Loucy (cell line): ENCODE data around the gene PTPMT1.

ENCODE experiments used
- H2AFZ ChIP-seq: fragments of 200-600 bp; sonication (generic); 2 replicates; pipeline ENCODE4 v1.6.0; 2016; ENCODE audit warnings: antibody characterized with exemption, mild to moderate bottlenecking, low read length, moderate library complexity
- H3F3A ChIP-seq: fragments of 200-600 bp; 2 replicates; pipeline ENCODE4 v1.6.0; 2016; ENCODE audit warnings: antibody characterized with exemption, low read depth, mild to moderate bottlenecking
- H3K27me3 ChIP-seq: fragments of 200-600 bp; sonication (generic); 2 replicates; pipeline ENCODE4 v1.6.1; 2014; ENCODE audit warnings: low read length, mild to moderate bottlenecking; ENCODE audit not compliant: insufficient read depth, poor library complexity, severe bottlenecking
- H3K36me3 ChIP-seq: fragments of 200-600 bp; sonication (generic); 2 replicates; pipeline ENCODE4 v1.6.1; 2016; ENCODE audit warnings: low read length; ENCODE audit not compliant: insufficient read depth
- H3K4me1 ChIP-seq: fragments of 200-600 bp; sonication (generic); 2 replicates; pipeline ENCODE4 v1.5.1; 2014; ENCODE audit warnings: low read length, mild to moderate bottlenecking; ENCODE audit not compliant: insufficient read depth, poor library complexity, severe bottlenecking
- H3K4me2 ChIP-seq: fragments of 200-600 bp; sonication (generic); 2 replicates; pipeline ENCODE4 v1.6.0; 2014; ENCODE audit warnings: antibody characterized with exemption, low read length, low read depth, mild to moderate bottlenecking; ENCODE audit not compliant: poor library complexity, severe bottlenecking
- H3K4me3 ChIP-seq: fragments of 200-600 bp; sonication (generic); 2 replicates; pipeline ENCODE4 v1.5.1; 2014; ENCODE audit warnings: low read length, mild to moderate bottlenecking, mixed read lengths; ENCODE audit not compliant: poor library complexity, severe bottlenecking
- H3K79me2 ChIP-seq: fragments of 200-600 bp; sonication (generic); 2 replicates; pipeline ENCODE4 v1.6.1; 2014; ENCODE audit warnings: low read length; ENCODE audit not compliant: insufficient read depth
- H3K9ac ChIP-seq: fragments of 200-600 bp; sonication (generic); 2 replicates; pipeline ENCODE4 v1.6.0; 2014; ENCODE audit warnings: mild to moderate bottlenecking, low read depth, low read length, moderate library complexity; ENCODE audit not compliant: poor library complexity, severe bottlenecking
- H3K9me2 ChIP-seq: fragments of 200-600 bp; sonication (generic); replicated peaks from 2 replicates; pipeline ENCODE4 v1.6.1; 2016; ENCODE audit warnings: low read depth, low read length, mixed read lengths
- H3K9me3 ChIP-seq: fragments of 200-600 bp; sonication (generic); 2 replicates; pipeline ENCODE4 v1.6.1; 2014; ENCODE audit warnings: mild to moderate bottlenecking, antibody characterized with exemption, low read length, low read depth; ENCODE audit not compliant: insufficient read depth
- H4K20me1 ChIP-seq: fragments of 200-600 bp; sonication (generic); 2 replicates; pipeline ENCODE4 v1.6.0; 2014; ENCODE audit warnings: antibody characterized with exemption, low read length, mild to moderate bottlenecking; ENCODE audit not compliant: insufficient read depth, poor library complexity, severe bottlenecking
- EZH2phosphoT487 ChIP-seq: fragments of 200-600 bp; IDR thresholded peaks from 2 replicates; pipeline ENCODE4 v1.6.1; 2018; ENCODE audit warnings: antibody characterized with exemption, mild to moderate bottlenecking, moderate library complexity, borderline replicate concordance
- TF ChIP-seq, protein P1 (sequence below): fragments of 200-600 bp; sonication (generic); conservative IDR thresholded peaks from 2 replicates; pipeline ENCODE4 v1.5.1; 2014; ENCODE audit warnings: mild to moderate bottlenecking, antibody characterized with exemption, low read length

The PTPMT1 gene

GRCh38 chr11:47572715-47573255 lies 7.4 kb downstream of the PTPMT1 start:
- TF ChIP-seq, protein P1, sequence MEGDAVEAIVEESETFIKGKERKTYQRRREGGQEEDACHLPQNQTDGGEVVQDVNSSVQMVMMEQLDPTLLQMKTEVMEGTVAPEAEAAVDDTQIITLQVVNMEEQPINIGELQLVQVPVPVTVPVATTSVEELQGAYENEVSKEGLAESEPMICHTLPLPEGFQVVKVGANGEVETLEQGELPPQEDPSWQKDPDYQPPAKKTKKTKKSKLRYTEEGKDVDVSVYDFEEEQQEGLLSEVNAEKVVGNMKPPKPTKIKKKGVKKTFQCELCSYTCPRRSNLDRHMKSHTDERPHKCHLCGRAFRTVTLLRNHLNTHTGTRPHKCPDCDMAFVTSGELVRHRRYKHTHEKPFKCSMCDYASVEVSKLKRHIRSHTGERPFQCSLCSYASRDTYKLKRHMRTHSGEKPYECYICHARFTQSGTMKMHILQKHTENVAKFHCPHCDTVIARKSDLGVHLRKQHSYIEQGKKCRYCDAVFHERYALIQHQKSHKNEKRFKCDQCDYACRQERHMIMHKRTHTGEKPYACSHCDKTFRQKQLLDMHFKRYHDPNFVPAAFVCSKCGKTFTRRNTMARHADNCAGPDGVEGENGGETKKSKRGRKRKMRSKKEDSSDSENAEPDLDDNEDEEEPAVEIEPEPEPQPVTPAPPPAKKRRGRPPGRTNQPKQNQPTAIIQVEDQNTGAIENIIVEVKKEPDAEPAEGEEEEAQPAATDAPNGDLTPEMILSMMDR: no peak
- Histone ChIP-seq H3K9me2 (no peaks in the 10 kb centered on the region), H3F3A (no peaks in the 10 kb centered on the region), H3K79me2 (peaks cover 79% of the 10 kb centered on the region), H3K4me2 (peak overlapping the region; percentile 1), H3K4me3 (no peak overlapping the region), H3K9me3 (no peaks in the 10 kb centered on the region), H4K20me1 (peaks cover 18% of the 10 kb centered on the region), H3K36me3 (peaks cover 34% of the 10 kb centered on the region; the same call in 1 of the 2 replicates), H3K9ac (no peak overlapping the region), H2AFZ (no peak overlapping the region), H3K4me1 (peaks cover 24% of the 10 kb centered on the region), H3K27me3 (no peaks in the 10 kb centered on the region)

DNA sequence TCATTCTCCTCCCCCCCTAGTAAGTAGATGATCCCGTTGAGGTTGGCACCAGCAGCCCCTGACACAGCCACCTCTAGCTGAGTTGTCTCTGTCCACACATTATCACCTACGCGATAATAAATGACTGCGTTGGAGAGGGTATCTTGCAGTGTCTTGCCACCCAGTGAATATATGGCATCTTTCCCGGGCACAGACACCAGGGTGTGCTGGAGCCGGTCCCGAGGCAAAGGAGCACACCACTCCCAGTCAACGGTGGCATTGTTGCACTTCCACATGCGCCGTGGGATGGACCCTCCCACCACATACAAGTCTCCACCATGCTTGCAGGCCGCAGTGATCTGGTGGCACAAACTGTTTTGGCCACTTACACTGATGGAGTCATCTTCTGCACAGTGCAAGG lies 7.9 kb downstream of the PTPMT1 start:
- H3F3A ChIP-seq: no peaks in the 10 kb centered on the region
- no peak overlapping the region for H3K9ac ChIP-seq
- H3K9me2 ChIP-seq: no peaks in the 10 kb centered on the region
- peaks cover 34% of the 10 kb centered on the region; the same call in 1 of the 2 replicates for H3K36me3 ChIP-seq
- peaks cover 23% of the 10 kb centered on the region for H4K20me1 ChIP-seq
- H3K79me2 ChIP-seq: peaks cover 79% of the 10 kb centered on the region
- no peak overlapping the region for H2AFZ ChIP-seq
- no peak overlapping the region for H3K4me2 ChIP-seq
- TF ChIP-seq, protein P1: no peak
- no peak for TF ChIP-seq EZH2phosphoT487
- H3K4me1 ChIP-seq: peaks cover 30% of the 10 kb centered on the region
- H3K27me3 ChIP-seq: no peaks in the 10 kb centered on the region
- H3K4me3 ChIP-seq: no peak overlapping the region
- no peaks in the 10 kb centered on the region for H3K9me3 ChIP-seq

GRCh38 chr11:47577460-47578041 lies 12.2 kb downstream of the PTPMT1 start:
- Histone ChIP-seq H3K4me1 (peaks cover 43% of the 10 kb centered on the region), H3K4me2 (peak overlapping the region; percentile 88), H2AFZ (no peak overlapping the region), H3K36me3 (peaks cover 27% of the 10 kb centered on the region; the same call in 1 of the 2 replicates), H3K79me2 (peaks cover 78% of the 10 kb centered on the region), H3K4me3 (peak overlapping the region; percentile 97), H3K9ac (peak overlapping the region; percentile 90), H3K9me3 (no peaks in the 10 kb centered on the region), H3K9me2 (no peaks in the 10 kb centered on the region), H3K27me3 (no peaks in the 10 kb centered on the region), H4K20me1 (peaks cover 32% of the 10 kb centered on the region), H3F3A (no peaks in the 10 kb centered on the region)
- TF ChIP-seq, protein P1: no peak
- no peak for TF ChIP-seq EZH2phosphoT487
